Measurements from ENCODE around the gene CFAP107.

GRCh38 chr1:12769031-12769430, 23.0 kb downstream of the CFAP107 start:
- TF ChIP-seq CTCF (IDR thresholded peaks at IDR 0.05 in 4 of 5, conservative IDR thresholded peaks at IDR 0.05 in 1 of 5) (no peak), POLR2A (IDR thresholded peaks at IDR 0.05) (no peak)
